H1 (cell line): ENCODE data around the gene UFC1. TPM values are rescaled to one million over a fixed set of nuclear protein-coding genes. Genes with fewer than 3 reads are reported as not detected.

Source experiments
- CTCF ChIA-PET: fragments of 300-600 bp; sonication (Branson Sonifier 250); formaldehyde crosslinking; loops from one replicate; lab custom pipeline; 2021; ENCODE audit not compliant: partially characterized antibody; lab: Charles Lee
- POLR2A ChIA-PET: fragments of 300-600 bp; sonication (Branson Sonifier 250); formaldehyde crosslinking; loops from one replicate; lab custom pipeline; 2021; ENCODE audit warnings: inconsistent platforms; ENCODE audit not compliant: partially characterized antibody; lab: Charles Lee
- DNase-seq, 2 experiments: peaks; one replicate each; pipeline versions ENCODE4 v3.0.0 to v3.0.0-alpha.2; 2010 to 2022; ENCODE audit warnings: low spot score in 2 of 2, low read depth in 1 of 2, mixed read lengths in 1 of 2
- FAIRE-seq: peaks from 2 replicates; lab custom pipeline; 2011; peaks lifted over from hg19 to GRCh38; lab: Jason Lieb, UNC
- H2AFZ ChIP-seq: 2 replicates; pipeline ENCODE4 v1.8.1; 2012; ENCODE audit warnings: low read length, inconsistent platforms
- H2AK5ac ChIP-seq: 2 replicates; pipeline ENCODE4 v1.6.1; 2013; ENCODE audit warnings: low read depth, low read length
- H2BK120ac ChIP-seq: replicated peaks from 2 replicates; pipeline ENCODE3; 2013; ENCODE audit warnings: low read depth, low read length, inconsistent platforms
- H2BK12ac ChIP-seq: 2 replicates; pipeline ENCODE4 v1.6.1; 2013; ENCODE audit warnings: low read depth, low read length
- H2BK15ac ChIP-seq: 2 replicates; pipeline ENCODE4 v1.6.1; 2013; ENCODE audit warnings: low read length
- H2BK20ac ChIP-seq: 2 replicates; pipeline ENCODE4 v1.6.1; 2013; ENCODE audit warnings: low read length
- H2BK5ac ChIP-seq: 2 replicates; pipeline ENCODE4 v1.6.1; 2013; ENCODE audit warnings: low read depth, low read length
- H3K14ac ChIP-seq: 2 replicates; pipeline ENCODE4 v1.6.1; 2013; ENCODE audit warnings: inconsistent platforms; ENCODE audit not compliant: insufficient read length
- H3K18ac ChIP-seq: 2 replicates; pipeline ENCODE4 v1.6.1; 2013; ENCODE audit warnings: low read length; ENCODE audit errors: extremely low read depth
- H3K23ac ChIP-seq: 2 replicates; pipeline ENCODE4 v1.6.1; 2013; ENCODE audit warnings: inconsistent platforms; ENCODE audit not compliant: insufficient read length
- H3K23me2 ChIP-seq: 2 replicates; pipeline ENCODE4 v1.6.1; 2013; ENCODE audit warnings: low read depth, low read length
- H3K27ac ChIP-seq: 2 replicates; pipeline ENCODE4 v1.6.1; 2011; ENCODE audit warnings: low read depth, low read length, inconsistent platforms
- H3K27me3 ChIP-seq, 4 experiments: replicated peaks in 1 of 4; 1 replicate in 1 of 4; 2 replicates in 3 of 4; pipeline versions ENCODE4 v1.6.1 to v1.8.1; 2011 to 2013; ENCODE audit warnings: low read length in 3 of 4, mild to moderate bottlenecking in 3 of 4, inconsistent platforms in 2 of 4, mixed read lengths in 2 of 4, moderate library complexity in 1 of 4; ENCODE audit not compliant: control insufficient read depth in 3 of 4, insufficient read depth in 3 of 4; ENCODE audit errors: extremely low read depth in 1 of 4
- H3K36me3 ChIP-seq, 4 experiments: 2 replicates each; pipeline versions ENCODE4 v1.6.1 to v1.8.1; 2011 to 2013; ENCODE audit warnings: mild to moderate bottlenecking in 4 of 4, low read length in 3 of 4, moderate library complexity in 2 of 4, control low read depth in 1 of 4, inconsistent platforms in 1 of 4; ENCODE audit not compliant: insufficient read depth in 4 of 4, control insufficient read depth in 2 of 4
- H3K4ac ChIP-seq: replicated peaks from 2 replicates; pipeline ENCODE3; 2013; ENCODE audit warnings: low read length, low read depth, mixed read lengths, inconsistent platforms; ENCODE audit not compliant: insufficient read length
- H3K4me1 ChIP-seq, 4 experiments: replicated peaks in 1 of 4; 1 replicate in 1 of 4; 2 replicates in 3 of 4; pipeline versions ENCODE4 v1.6.1 to v1.8.1; 2011 to 2013; ENCODE audit warnings: low read length in 3 of 4, inconsistent platforms in 2 of 4, mixed read lengths in 1 of 4; ENCODE audit not compliant: insufficient read depth in 4 of 4, control insufficient read depth in 3 of 4
- H3K4me2 ChIP-seq, 2 experiments: 2 replicates each; pipeline versions ENCODE4 v1.6.1 to v1.8.1; 2011 to 2013; ENCODE audit warnings: low read depth in 2 of 2, low read length in 2 of 2, control low read depth in 1 of 2, inconsistent platforms in 1 of 2, mild to moderate bottlenecking in 1 of 2; ENCODE audit not compliant: insufficient read depth in 1 of 2
- H3K4me3 ChIP-seq, 4 experiments: fragments of 200-600, 300-600 bp in 1 of 4; sonication (generic), shearing (Covaris generic), sonication (Bioruptor Twin) in 1 of 4; 2 replicates each; pipeline versions ENCODE4 v1.5.1 to v1.8.1; 2011 to 2016; ENCODE audit warnings: low read length in 4 of 4, low read depth in 3 of 4, control low read depth in 2 of 4, inconsistent platforms in 2 of 4, mild to moderate bottlenecking in 2 of 4, mixed read lengths in 1 of 4, moderate library complexity in 1 of 4; ENCODE audit not compliant: insufficient read depth in 2 of 4; ENCODE audit errors: extremely low read depth in 1 of 4
- H3K56ac ChIP-seq: replicated peaks from 2 replicates; pipeline ENCODE3; 2013; ENCODE audit warnings: low read depth, mild to moderate bottlenecking, mixed read lengths, low read length, inconsistent platforms; ENCODE audit not compliant: insufficient read length
- H3K79me1 ChIP-seq: 2 replicates; pipeline ENCODE4 v1.6.1; 2013; ENCODE audit warnings: low read depth, low read length, control low read depth
- H3K79me2 ChIP-seq, 2 experiments: 2 replicates each; pipeline versions ENCODE4 v1.6.1 to v1.8.1; 2012 to 2013; ENCODE audit warnings: low read length in 2 of 2, mild to moderate bottlenecking in 2 of 2, inconsistent platforms in 1 of 2; ENCODE audit not compliant: insufficient read depth in 2 of 2, control insufficient read depth in 1 of 2
- H3K9ac ChIP-seq, 4 experiments: replicated peaks in 1 of 4; 1 replicate in 1 of 4; 2 replicates in 3 of 4; pipeline versions ENCODE4 v1.6.1 to v1.8.1; 2011 to 2013; ENCODE audit warnings: low read depth in 3 of 4, low read length in 3 of 4, control low read depth in 2 of 4, mild to moderate bottlenecking in 2 of 4, moderate library complexity in 2 of 4, inconsistent platforms in 1 of 4; ENCODE audit errors: extremely low read depth in 1 of 4
- H3K9me3 ChIP-seq, 2 experiments: 2 replicates each; pipeline versions ENCODE4 v1.6.1 to v1.8.1; 2012 to 2013; ENCODE audit warnings: mild to moderate bottlenecking in 2 of 2, moderate library complexity in 2 of 2, control low read depth in 1 of 2, inconsistent platforms in 1 of 2, low read depth in 1 of 2, low read length in 1 of 2, mixed read lengths in 1 of 2; ENCODE audit not compliant: insufficient read depth in 2 of 2
- H4K20me1 ChIP-seq, 2 experiments: replicated peaks in 1 of 2; 2 replicates each; pipeline versions ENCODE3 to v1.8.1; 2011 to 2013; ENCODE audit warnings: inconsistent platforms in 2 of 2, low read length in 2 of 2, mild to moderate bottlenecking in 1 of 2; ENCODE audit not compliant: insufficient read depth in 2 of 2, control insufficient read depth in 1 of 2
- H4K5ac ChIP-seq: 2 replicates; pipeline ENCODE4 v1.6.1; 2013; ENCODE audit warnings: low read length, low read depth, mixed read lengths, inconsistent platforms; ENCODE audit not compliant: insufficient read length
- H4K8ac ChIP-seq: 2 replicates; pipeline ENCODE4 v1.8.0; 2013; ENCODE audit warnings: mild to moderate bottlenecking, moderate library complexity, low read length, inconsistent platforms; ENCODE audit not compliant: insufficient read depth; ENCODE audit errors: extremely low read depth
- H4K91ac ChIP-seq: replicated peaks from 2 replicates; pipeline ENCODE3; 2013; ENCODE audit warnings: low read length, mixed read lengths, inconsistent platforms; ENCODE audit not compliant: insufficient read length
- CBX5 ChIP-seq: fragments of 300-800, 300-1000 bp; sonication (generic); IDR thresholded peaks from 2 replicates; pipeline ENCODE4 v1.7.1; 2016; ENCODE audit warnings: antibody characterized with exemption, low read length, low read depth
- JUND ChIP-seq: IDR thresholded peaks from 2 replicates; pipeline ENCODE4 v1.6.1; 2011; ENCODE audit warnings: mild to moderate bottlenecking, improper control_type of control experiment, low read length
- KDM4A ChIP-seq: IDR thresholded peaks from one replicate; pipeline ENCODE4 v1.7.1; 2012; ENCODE audit warnings: low read depth, mild to moderate bottlenecking, moderate library complexity, low read length, inconsistent platforms; ENCODE audit not compliant: severe bottlenecking
- MAFK ChIP-seq: IDR thresholded peaks from 2 replicates; pipeline ENCODE4 v1.6.1; 2012; ENCODE audit warnings: low read depth, mild to moderate bottlenecking, improper control_type of control experiment, low read length
- RXRA ChIP-seq: IDR thresholded peaks from 2 replicates; pipeline ENCODE4 v1.6.1; 2011; ENCODE audit warnings: low read depth, mild to moderate bottlenecking, low read length, moderate library complexity; ENCODE audit not compliant: insufficient read depth
- SIN3A ChIP-seq, 2 experiments: IDR thresholded peaks in 1 of 2; conservative IDR thresholded peaks in 1 of 2; 2 replicates each; pipeline ENCODE4 v1.6.1; 2011 to 2012; ENCODE audit warnings: low read length in 2 of 2, improper control_type of control experiment in 1 of 2, low read depth in 1 of 2, mild to moderate bottlenecking in 1 of 2
- SIRT6 ChIP-seq: IDR thresholded peaks from one replicate; pipeline ENCODE4 v1.7.1; 2012; ENCODE audit warnings: low read length, inconsistent platforms
- TAF7 ChIP-seq: optimal IDR thresholded peaks from 2 replicates; pipeline ENCODE3; 2011; ENCODE audit warnings: low read depth, mild to moderate bottlenecking, inconsistent platforms, low read length, moderate library complexity, borderline replicate concordance
- WGBS, 2 experiments: shearing (Covaris generic) in 1 of 2; methylation state at CpG; one replicate each; pipeline versions ENCODE4 v1.1.6 to v1.1.7; 2013 to 2015; ENCODE audit warnings: low lambda C conversion rate in 2 of 2, mixed read lengths in 2 of 2, inconsistent platforms in 1 of 2, low coverage in 1 of 2, missing lambda C conversion rate in 1 of 2; ENCODE audit not compliant: insufficient replicate concordance in 2 of 2, insufficient coverage in 1 of 2, insufficient read length in 1 of 2; ENCODE audit errors: extremely low coverage in 1 of 2, missing lambda C conversion rate in 1 of 2; 5-methylcytosine and 5-hydroxymethylcytosine counted together
- polyA plus RNA-seq, 7 experiments: library from polyadenylated mRNA; depleted of rRNA in 3 of 7; stranded (reverse) in 5 of 7; unstranded in 2 of 7; fragments of >200 nt in 5 of 7; fragments of 200-250 nt in 2 of 7; gene quantifications; 1 replicate in 5 of 7; 2 replicates in 1 of 7; 4 replicates in 1 of 7; pipeline versions ENCODE4 v1.2.1 to v1.2.3, GENCODE V29; 2011 to 2013; ENCODE audit warnings: missing spikeins in 2 of 7, mixed read lengths in 2 of 7
- total RNA-seq: library from RNA; stranded (reverse); fragmentation: NEBNext Ultra II Directional; extraction: Animal tissue kit (Norgen Biotek cat#: 25700); gene quantifications from 2 replicates; pipeline ENCODE4 v1.2.1, GENCODE V29; 2021

The UFC1 gene
- total and polyA plus RNA-seq, 2 of the 8 experiments (the other 6 are each of a cell fraction or from before 2014, with no cell fraction given): 67.8 to 102 TPM

GRCh38 chr1:161138431-161138830 is 15.3 kb upstream of the UFC1 start:
- H4K8ac ChIP-seq: no peak overlapping the region
- H3K27ac ChIP-seq: no peak overlapping the region
- CTCF ChIA-PET: interaction anchor here (0.6 to 7.3 kb wide), 20 partner anchors 8 to 520 kb away, joined by 3 to 58 read pairs (median 4); partner anchors contain the start of genes ADAMTS4, ARHGAP30, ITLN2 and KLHDC9
- no peak overlapping the region for H2AK5ac ChIP-seq
- H3K56ac ChIP-seq: no peak overlapping the region
- POLR2A ChIA-PET: interaction anchor here (0.7 to 9.6 kb wide), 4 partner anchors 11 to 62 kb away, joined by 3 to 130 read pairs (median 4); partner anchors contain the start of genes UFC1 and USP21
- no peak overlapping the region for H3K4me2 ChIP-seq
- H3K9me3 ChIP-seq: no peaks in the 10 kb centered on the region
- no peak overlapping the region for H3K9ac ChIP-seq
- no peak overlapping the region for H3K4ac ChIP-seq
- H3K36me3 ChIP-seq: no peaks in the 10 kb centered on the region; a peak in 1 of 8 replicates
- H2BK5ac ChIP-seq: no peak overlapping the region
- H2AFZ ChIP-seq: no peak overlapping the region
- H3K23me2 ChIP-seq: peaks cover 2% of the 10 kb centered on the region
- FAIRE-seq (no peak), DNase-seq (no peak)
- H3K18ac ChIP-seq: no peak overlapping the region
- H3K4me1 ChIP-seq: no peaks in the 10 kb centered on the region
- 81% methylated on average over 1 of the region's 1 CpG; no CpG with 5 or more reads in 1 of the 2 experiments for WGBS, 2 experiments
- peaks cover 0 to 10% of the 10 kb centered on the region in 2 experiments; a peak in 2 of 4 replicates for H3K79me2 ChIP-seq
- no peak overlapping the region for H2BK120ac ChIP-seq
- H2BK15ac ChIP-seq: no peak overlapping the region
- H4K91ac ChIP-seq: no peak overlapping the region
- no peak for TF ChIP-seq SIN3A (conservative IDR thresholded peaks at IDR 0.05 in 1 of 2, IDR thresholded peaks at IDR 0.05 in 1 of 2; ENCODE audit: low read depth in 1 of 2, low read length in 2 of 2)
- no peak for TF ChIP-seq TAF7
- TF ChIP-seq JUND: no peak
- no peak for TF ChIP-seq SIRT6
- TF ChIP-seq MAFK: no peak
- TF ChIP-seq KDM4A: no peak
- no peak for TF ChIP-seq RXRA
- no peak for TF ChIP-seq CBX5
- no peak overlapping the region for H3K14ac ChIP-seq
- no peak overlapping the region for H4K5ac ChIP-seq
- H2BK12ac ChIP-seq: no peak overlapping the region
- H3K4me3 ChIP-seq: no peak overlapping the region
- no peak overlapping the region for H2BK20ac ChIP-seq
- H3K27me3 ChIP-seq: no peaks in the 10 kb centered on the region
- H3K79me1 ChIP-seq: peaks cover 6% of the 10 kb centered on the region; the same call in 1 of the 2 replicates
- no peak overlapping the region for H3K23ac ChIP-seq
- H4K20me1 ChIP-seq: peaks cover 0 to 1% of the 10 kb centered on the region in 2 experiments
